Renal cortex interstitium (tissue), 11 donors: Measurements from ENCODE around the gene ZSWIM5. TPM values are rescaled to one million over a fixed set of nuclear protein-coding genes. Genes with fewer than 3 reads are reported as not detected.
"Not testable (repeated sequence)": the region's sequence is repeated elsewhere in the genome, so short reads cannot be mapped to it uniquely, and the experiment has no call there.

ENCODE experiments used
- DNase-seq, 11 donors: peaks; one replicate each; pipeline ENCODE4 v3.0.0-alpha.2; 2013; ENCODE audit warnings: low read depth in 9 of 11, low spot score in 4 of 11; ENCODE audit errors: extremely low read depth in 1 of 11
- polyA plus RNA-seq, 3 donors: library from polyadenylated mRNA; unstranded; fragments of 120-200 nt; gene quantifications; one replicate each; pipeline ENCODE4 v1.2.1, GENCODE V29; 2013; ENCODE audit not compliant: insufficient read length in 3 of 3

ZSWIM5 gene
- polyA plus RNA-seq, 3 donors: 6.5 to 7.1 (median 6.7) TPM

- no peak for DNase-seq
Observed at GRCh38 chr1:45013551-45014209, 192.7 kb downstream of the ZSWIM5 start.

GRCh38 chr1:45012639-45013278 lies 193.6 kb downstream of the ZSWIM5 start:
- peak in 2 of 11 donors; percentile 22 to 33 for DNase-seq

- DNase-seq: peak; percentile 80 to 96 (median 91)
Observed at GRCh38 chr1:45011837-45012638, 194.4 kb downstream of the ZSWIM5 start, which contains the start of gene UROD. Gene UROD (plus strand): TSS chr1:45012254. CDS start chr1:45012266, 12 bp downstream.

- DNase-seq: peak in 7 of 11 donors; percentile 48 to 72 (median 67)
Observed at GRCh38 chr1:45010855-45011811, 195.3 kb downstream of the ZSWIM5 start, which contains the start of gene HECTD3. Gene HECTD3 (minus strand): TSS chr1:45011324. CDS start chr1:45011257, 67 bp downstream.

- DNase-seq: no peak
Observed at GRCh38 chr1:45009956-45010854, 196.2 kb downstream of the ZSWIM5 start.

GRCh38 chr1:45009296-45009865 lies 197.0 kb downstream of the ZSWIM5 start:
- no peak for DNase-seq

- no peak for DNase-seq
Observed at GRCh38 chr1:45008516-45008915, 197.9 kb downstream of the ZSWIM5 start.

- DNase-seq: no peak
Observed at GRCh38 chr1:45008076-45008475, 198.3 kb downstream of the ZSWIM5 start.

- no peak for DNase-seq
Observed at GRCh38 chr1:45007311-45007710, 199.1 kb downstream of the ZSWIM5 start.

- no peak for DNase-seq
Observed at GRCh38 chr1:45005761-45006160, 200.6 kb downstream of the ZSWIM5 start.

GRCh38 chr1:45004281-45004920 lies 202.0 kb downstream of the ZSWIM5 start:
- DNase-seq: no peak

GRCh38 chr1:45003741-45004140 lies 202.7 kb downstream of the ZSWIM5 start:
- DNase-seq: no peak

- no peak for DNase-seq
Observed at GRCh38 chr1:45002650-45003645, 203.5 kb downstream of the ZSWIM5 start.

- not testable (repeated sequence) for DNase-seq
Observed at GRCh38 chr1:45001576-45001975, 204.8 kb downstream of the ZSWIM5 start.

- no peak for DNase-seq
Observed at GRCh38 chr1:45001011-45001481, 205.4 kb downstream of the ZSWIM5 start.

GRCh38 chr1:44999232-44999631 lies 207.2 kb downstream of the ZSWIM5 start:
- no peak for DNase-seq
